Panc1 (cell line): ENCODE measurements around the gene TBR1. TPM values are rescaled to one million over a fixed set of nuclear protein-coding genes. Genes with fewer than 3 reads are reported as not detected.

ENCODE experiments used
- ATAC-seq: fragments of 200-7000 bp; cut with Tn5 transposase; 2 replicates; pipeline ENCODE4 v1.9.1; 2020; ENCODE audit warnings: mild to moderate bottlenecking, moderate library complexity
- BruUV-seq: library from RNA; stranded (reverse); fragments of 400-500 nt; replicated peaks from 2 replicates; lab custom pipeline; 2021; lab: Mats Ljungman, UMichigan
- CTCF ChIA-PET: fragments of 300-600 bp; sonication (Branson Sonifier 250); formaldehyde crosslinking; loops from one replicate; lab custom pipeline; 2022; ENCODE audit warnings: antibody characterized with exemption; lab: Charles Lee
- POLR2A ChIA-PET: fragments of 300-600 bp; sonication (Branson Sonifier 250); formaldehyde crosslinking; loops from one replicate; lab custom pipeline; 2022; ENCODE audit warnings: antibody characterized with exemption; lab: Charles Lee
- DNase-seq: peaks from one replicate; pipeline ENCODE4 v3.0.0-alpha.2; 2010; ENCODE audit warnings: low read depth, low spot score
- H3K27ac ChIP-seq: 2 replicates; pipeline ENCODE4 v1.5.1; 2011; ENCODE audit warnings: mild to moderate bottlenecking, low read length, inconsistent platforms
- H3K27me3 ChIP-seq: fragments of 200-500 bp; sonication (Bioruptor generic); 2 replicates; pipeline ENCODE4 v1.6.0; 2014; ENCODE audit warnings: low read length, inconsistent platforms; ENCODE audit not compliant: control insufficient read depth, insufficient read depth
- H3K36me3 ChIP-seq: fragments of 200-500 bp; sonication (Bioruptor generic); 2 replicates; pipeline ENCODE4 v1.5.1; 2014; ENCODE audit warnings: inconsistent platforms, mild to moderate bottlenecking, low read length, moderate library complexity; ENCODE audit not compliant: control insufficient read depth, insufficient read depth
- H3K4me1 ChIP-seq: 2 replicates; pipeline ENCODE4 v1.5.1; 2011; ENCODE audit warnings: inconsistent platforms, mild to moderate bottlenecking, low read length, moderate library complexity; ENCODE audit not compliant: control insufficient read depth, insufficient read depth
- H3K4me3 ChIP-seq, 2 experiments: 2 replicates each; pipeline ENCODE4 v1.5.1; 2011 to 2012; ENCODE audit warnings: low read depth in 2 of 2, low read length in 2 of 2, mild to moderate bottlenecking in 2 of 2, inconsistent platforms in 1 of 2, moderate library complexity in 1 of 2
- H3K9me3 ChIP-seq: fragments of 200-500 bp; sonication (Bioruptor generic); 2 replicates; pipeline ENCODE4 v1.5.1; 2014; ENCODE audit warnings: low read depth, mild to moderate bottlenecking, inconsistent platforms, low read length, moderate library complexity; ENCODE audit not compliant: control insufficient read depth, insufficient read depth
- POLR2AphosphoS5 ChIP-seq: IDR thresholded peaks from 2 replicates; pipeline ENCODE4 v1.6.1; 2012; ENCODE audit warnings: mild to moderate bottlenecking, low read depth, low read length, moderate library complexity
- SIN3A ChIP-seq: IDR thresholded peaks from 2 replicates; pipeline ENCODE4 v1.6.1; 2012; ENCODE audit warnings: low read depth, mild to moderate bottlenecking, low read length, moderate library complexity, borderline replicate concordance; ENCODE audit not compliant: insufficient read depth
- TCF7L2 ChIP-seq: IDR thresholded peaks from 2 replicates; pipeline ENCODE4 v1.6.1; 2011; ENCODE audit warnings: mild to moderate bottlenecking, low read depth, low read length, inconsistent platforms
- in situ Hi-C: cut with HindIII; loops from 2 replicates; pipeline ENCODE4 v1.10.0; 2016; ENCODE audit warnings: low sequenced_read_pairs, low pct_unique_long_range_greater_than_20kb
- intact Hi-C: fragments of 100-400 bp; cut with micrococcal nuclease; formaldehyde crosslinking; loops from one replicate; pipeline ENCODE4 v1.10.0; 2022; ENCODE audit not compliant: unreplicated experiment
- total RNA-seq: library from RNA; stranded (reverse); gene quantifications from one replicate; pipeline ENCODE4 v1.2.1, GENCODE V29; 2021; ENCODE audit not compliant: unreplicated experiment
- TF ChIP-seq, protein P1 (sequence below): fragments of 450-650 bp; IDR thresholded peaks from 2 replicates; pipeline ENCODE4 v1.5.1; 2017; ENCODE audit warnings: mild to moderate bottlenecking
- TF ChIP-seq, protein P2 (sequence below), 2 experiments: IDR thresholded peaks; 2 replicates each; pipeline ENCODE4 v1.6.1; 2011 to 2012; ENCODE audit warnings: low read depth in 2 of 2, control low read depth in 1 of 2, low read length in 1 of 2, mild to moderate bottlenecking in 1 of 2, moderate library complexity in 1 of 2; ENCODE audit not compliant: insufficient read depth in 1 of 2

TBR1 gene
- total RNA-seq, 1 experiment from 2014 or later, result not detected

DNA sequence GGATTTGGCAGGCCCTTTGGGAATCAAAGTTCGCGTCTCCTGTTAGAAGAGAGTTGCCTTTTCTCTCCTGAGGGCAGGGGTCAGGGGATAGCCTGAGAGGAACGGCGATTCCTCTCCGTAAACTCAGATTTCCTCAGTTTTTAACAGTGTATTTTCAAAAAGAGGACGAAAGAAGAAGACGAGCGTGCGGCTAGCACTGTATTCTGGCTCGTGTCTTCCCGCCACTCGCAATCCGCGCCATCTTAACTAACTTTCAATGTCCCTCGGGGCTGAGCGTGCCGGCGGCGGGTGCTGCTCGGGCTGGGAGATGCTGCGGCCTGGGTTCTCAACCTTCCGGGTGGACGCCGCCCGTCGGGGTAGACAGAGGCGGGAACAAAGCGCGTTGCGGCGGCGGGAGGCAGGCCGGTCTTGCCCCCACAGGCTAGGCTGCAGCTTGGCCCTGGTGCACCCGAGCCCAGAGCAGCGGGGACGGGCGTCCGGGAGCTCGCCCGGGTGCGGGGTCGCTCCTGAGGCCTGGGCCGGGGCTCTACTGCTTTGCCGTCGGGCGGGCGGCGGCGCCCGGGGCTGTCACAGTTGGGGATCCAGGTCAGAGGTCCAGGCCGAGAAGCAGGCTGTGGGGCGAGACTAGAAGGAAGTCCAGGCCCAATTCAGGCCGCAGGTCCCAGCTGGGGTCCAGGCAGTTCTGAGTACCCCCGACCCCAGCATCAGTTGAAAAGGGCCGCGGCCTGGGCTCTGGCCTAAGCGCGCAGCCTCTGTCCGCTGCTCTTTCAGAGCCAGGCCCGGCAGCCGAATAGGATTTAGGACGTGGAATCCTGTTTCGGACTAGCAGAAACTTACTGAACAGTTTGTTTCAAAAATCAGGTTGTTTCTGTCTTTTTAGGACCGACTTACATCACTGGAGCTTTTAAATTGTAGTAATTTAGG is 11.8 kb downstream of the TBR1 start:
- no peak for ATAC-seq
- CTCF ChIA-PET, result no interaction called here
- DNase-seq, result no peak
- Histone ChIP-seq H3K27ac (no peak overlapping the region), H3K4me1 (no peaks in the 10 kb centered on the region), H3K36me3 (no peaks in the 10 kb centered on the region), H3K27me3 (peaks cover 2% of the 10 kb centered on the region; the same call in 1 of the 2 replicates), H3K9me3 (no peaks in the 10 kb centered on the region), H3K4me3 (no peak overlapping the region)
- POLR2A ChIA-PET, result no interaction called here
- intact Hi-C loops (no loop called here), in situ Hi-C loops (no loop called here)
- no TSS peak for BruUV-seq
- no peak for TF ChIP-seq POLR2AphosphoS5
- TF ChIP-seq TCF7L2, result no peak
- TF ChIP-seq, protein P1, sequence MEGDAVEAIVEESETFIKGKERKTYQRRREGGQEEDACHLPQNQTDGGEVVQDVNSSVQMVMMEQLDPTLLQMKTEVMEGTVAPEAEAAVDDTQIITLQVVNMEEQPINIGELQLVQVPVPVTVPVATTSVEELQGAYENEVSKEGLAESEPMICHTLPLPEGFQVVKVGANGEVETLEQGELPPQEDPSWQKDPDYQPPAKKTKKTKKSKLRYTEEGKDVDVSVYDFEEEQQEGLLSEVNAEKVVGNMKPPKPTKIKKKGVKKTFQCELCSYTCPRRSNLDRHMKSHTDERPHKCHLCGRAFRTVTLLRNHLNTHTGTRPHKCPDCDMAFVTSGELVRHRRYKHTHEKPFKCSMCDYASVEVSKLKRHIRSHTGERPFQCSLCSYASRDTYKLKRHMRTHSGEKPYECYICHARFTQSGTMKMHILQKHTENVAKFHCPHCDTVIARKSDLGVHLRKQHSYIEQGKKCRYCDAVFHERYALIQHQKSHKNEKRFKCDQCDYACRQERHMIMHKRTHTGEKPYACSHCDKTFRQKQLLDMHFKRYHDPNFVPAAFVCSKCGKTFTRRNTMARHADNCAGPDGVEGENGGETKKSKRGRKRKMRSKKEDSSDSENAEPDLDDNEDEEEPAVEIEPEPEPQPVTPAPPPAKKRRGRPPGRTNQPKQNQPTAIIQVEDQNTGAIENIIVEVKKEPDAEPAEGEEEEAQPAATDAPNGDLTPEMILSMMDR, result no peak
- TF ChIP-seq, protein P2, sequence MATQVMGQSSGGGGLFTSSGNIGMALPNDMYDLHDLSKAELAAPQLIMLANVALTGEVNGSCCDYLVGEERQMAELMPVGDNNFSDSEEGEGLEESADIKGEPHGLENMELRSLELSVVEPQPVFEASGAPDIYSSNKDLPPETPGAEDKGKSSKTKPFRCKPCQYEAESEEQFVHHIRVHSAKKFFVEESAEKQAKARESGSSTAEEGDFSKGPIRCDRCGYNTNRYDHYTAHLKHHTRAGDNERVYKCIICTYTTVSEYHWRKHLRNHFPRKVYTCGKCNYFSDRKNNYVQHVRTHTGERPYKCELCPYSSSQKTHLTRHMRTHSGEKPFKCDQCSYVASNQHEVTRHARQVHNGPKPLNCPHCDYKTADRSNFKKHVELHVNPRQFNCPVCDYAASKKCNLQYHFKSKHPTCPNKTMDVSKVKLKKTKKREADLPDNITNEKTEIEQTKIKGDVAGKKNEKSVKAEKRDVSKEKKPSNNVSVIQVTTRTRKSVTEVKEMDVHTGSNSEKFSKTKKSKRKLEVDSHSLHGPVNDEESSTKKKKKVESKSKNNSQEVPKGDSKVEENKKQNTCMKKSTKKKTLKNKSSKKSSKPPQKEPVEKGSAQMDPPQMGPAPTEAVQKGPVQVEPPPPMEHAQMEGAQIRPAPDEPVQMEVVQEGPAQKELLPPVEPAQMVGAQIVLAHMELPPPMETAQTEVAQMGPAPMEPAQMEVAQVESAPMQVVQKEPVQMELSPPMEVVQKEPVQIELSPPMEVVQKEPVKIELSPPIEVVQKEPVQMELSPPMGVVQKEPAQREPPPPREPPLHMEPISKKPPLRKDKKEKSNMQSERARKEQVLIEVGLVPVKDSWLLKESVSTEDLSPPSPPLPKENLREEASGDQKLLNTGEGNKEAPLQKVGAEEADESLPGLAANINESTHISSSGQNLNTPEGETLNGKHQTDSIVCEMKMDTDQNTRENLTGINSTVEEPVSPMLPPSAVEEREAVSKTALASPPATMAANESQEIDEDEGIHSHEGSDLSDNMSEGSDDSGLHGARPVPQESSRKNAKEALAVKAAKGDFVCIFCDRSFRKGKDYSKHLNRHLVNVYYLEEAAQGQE (IDR thresholded peaks at IDR 0.05; ENCODE audit: insufficient read depth in 1 of 2, low read depth in 2 of 2, low read length in 1 of 2), result no peak
- TF ChIP-seq SIN3A, result no peak

DNA sequence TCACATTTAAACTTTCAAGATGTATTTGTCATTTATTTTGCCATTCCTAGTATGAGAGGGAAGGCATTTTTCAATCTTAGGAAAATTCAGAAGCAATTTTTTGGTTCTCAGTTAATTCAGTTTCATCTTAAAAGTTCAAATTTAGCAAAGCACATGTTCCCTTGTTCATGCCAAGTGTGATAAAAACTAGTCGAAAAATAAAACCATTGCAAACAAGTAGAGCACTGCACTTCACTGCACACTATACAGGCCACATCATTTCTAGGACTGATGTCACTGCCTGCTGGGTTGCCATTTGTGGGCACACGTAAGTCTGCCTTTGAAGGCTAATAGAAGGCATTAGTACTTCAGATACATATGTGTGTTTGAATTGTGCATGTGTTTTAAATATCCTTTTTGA is 14.3 kb downstream of the TBR1 start:
- H3K27me3 ChIP-seq, result peaks cover 2% of the 10 kb centered on the region; the same call in 1 of the 2 replicates
- no peaks in the 10 kb centered on the region for H3K9me3 ChIP-seq
- CTCF ChIA-PET, result no interaction called here
- no TSS peak for BruUV-seq
- TF ChIP-seq TCF7L2 (no peak), POLR2AphosphoS5 (no peak), SIN3A (no peak)
- TF ChIP-seq, protein P2 (IDR thresholded peaks at IDR 0.05; ENCODE audit: insufficient read depth in 1 of 2, low read depth in 2 of 2, low read length in 1 of 2), result no peak
- TF ChIP-seq, protein P1, result no peak
- DNase-seq, result no peak
- POLR2A ChIA-PET, result no interaction called here
- H3K36me3 ChIP-seq, result no peaks in the 10 kb centered on the region
- H3K4me3 ChIP-seq, result no peak overlapping the region
- no peak for ATAC-seq
- in situ Hi-C loops, result no loop called here
- no peaks in the 10 kb centered on the region for H3K4me1 ChIP-seq
- intact Hi-C loops, result no loop called here
- H3K27ac ChIP-seq, result no peak overlapping the region
